Large intestine (tissue), 3 donors: Measurements from ENCODE around the gene SMCO1. TPM values are rescaled to one million over a fixed set of nuclear protein-coding genes. Genes with fewer than 3 reads are reported as not detected.
"Not testable (repeated sequence)": the region's sequence is repeated elsewhere in the genome, so short reads cannot be mapped to it uniquely, and the experiment has no call there.

Experiments
- DNase-seq, 2 donors: peaks; one replicate each; pipeline versions ENCODE4 v3.0.0 to v3.0.0-alpha.2; 2013
- H3K27ac ChIP-seq: one replicate; pipeline ENCODE4 v1.5.1; 2013; ENCODE audit warnings: low read length
- H3K27me3 ChIP-seq: 2 replicates; pipeline ENCODE4 v1.6.1; 2013; ENCODE audit warnings: low read length; ENCODE audit not compliant: control insufficient read depth, insufficient read depth
- H3K36me3 ChIP-seq: 2 replicates; pipeline ENCODE4 v1.6.1; 2013; ENCODE audit warnings: low read length; ENCODE audit not compliant: control insufficient read depth, insufficient read depth
- H3K4me1 ChIP-seq: one replicate; pipeline ENCODE4 v1.6.1; 2013; ENCODE audit warnings: low read length; ENCODE audit not compliant: control insufficient read depth, insufficient read depth
- H3K4me3 ChIP-seq: one replicate; pipeline ENCODE4 v1.5.1; 2013; ENCODE audit warnings: low read length
- H3K9me3 ChIP-seq: one replicate; pipeline ENCODE4 v1.6.1; 2013; ENCODE audit warnings: mild to moderate bottlenecking, low read depth, low read length, moderate library complexity; ENCODE audit not compliant: control insufficient read depth
- WGBS: methylation state at CpG from one replicate; pipeline ENCODE4 v1.1.5; 2013; ENCODE audit warnings: low lambda C conversion rate; ENCODE audit not compliant: insufficient coverage; 5-methylcytosine and 5-hydroxymethylcytosine counted together
- polyA plus RNA-seq: library from polyadenylated mRNA; unstranded; fragments of 120-200 nt; gene quantifications from one replicate; pipeline ENCODE4 v1.2.1, GENCODE V29; 2013

Gene SMCO1
- polyA plus RNA-seq, 1 donor: not detected

GRCh38 chr3:196549312-196549711 is 34.2 kb upstream of the SMCO1 start:
- H3K36me3 ChIP-seq, H3K9me3 ChIP-seq, H3K27me3 ChIP-seq, DNase-seq, H3K4me3 ChIP-seq, H3K4me1 ChIP-seq, H3K27ac ChIP-seq: not testable (repeated sequence)
- WGBS: no CpG with 5 or more reads among the region's 1 CpG

- no peaks in the 10 kb centered on the region for H3K36me3 ChIP-seq
- peaks cover 3% of the 10 kb centered on the region for H3K9me3 ChIP-seq
- no peaks in the 10 kb centered on the region for H3K27me3 ChIP-seq
- WGBS: no CpG with 5 or more reads among the region's 2 CpGs
- no peak overlapping the region for H3K4me3 ChIP-seq
- no peak for DNase-seq
- no peaks in the 10 kb centered on the region for H3K4me1 ChIP-seq
- no peak overlapping the region for H3K27ac ChIP-seq
Measured at GRCh38 chr3:196547067-196547466, 31.9 kb upstream of the SMCO1 start.

- Histone ChIP-seq H3K4me1 (no peaks in the 10 kb centered on the region), H3K9me3 (peaks cover 3% of the 10 kb centered on the region), H3K4me3 (no peak overlapping the region), H3K27me3 (no peaks in the 10 kb centered on the region), H3K36me3 (no peaks in the 10 kb centered on the region), H3K27ac (no peak overlapping the region)
- WGBS: no CpG with 5 or more reads among the region's 5 CpGs
- DNase-seq: no peak
Measured at GRCh38 chr3:196546537-196546936, 31.4 kb upstream of the SMCO1 start.

GRCh38 chr3:196544491-196544992 is 29.4 kb upstream of the SMCO1 start:
- no CpG with 5 or more reads among the region's 2 CpGs for WGBS
- no peak for DNase-seq
- Histone ChIP-seq H3K9me3 (peaks cover 3% of the 10 kb centered on the region), H3K36me3 (no peaks in the 10 kb centered on the region), H3K27me3 (no peaks in the 10 kb centered on the region), H3K4me3 (no peak overlapping the region), H3K27ac (no peak overlapping the region), H3K4me1 (no peaks in the 10 kb centered on the region)

- no peaks in the 10 kb centered on the region for H3K36me3 ChIP-seq
- H3K4me3 ChIP-seq: no peak overlapping the region
- no peaks in the 10 kb centered on the region for H3K4me1 ChIP-seq
- no peak for DNase-seq
- peaks cover 3% of the 10 kb centered on the region for H3K9me3 ChIP-seq
- WGBS: 90% methylated on average over 1 of the region's 6 CpGs
- no peak overlapping the region for H3K27ac ChIP-seq
- H3K27me3 ChIP-seq: no peaks in the 10 kb centered on the region
Measured at GRCh38 chr3:196541684-196542445, 26.7 kb upstream of the SMCO1 start.

- Histone ChIP-seq H3K4me3 (no peak overlapping the region), H3K9me3 (no peaks in the 10 kb centered on the region), H3K27me3 (peaks cover 4% of the 10 kb centered on the region), H3K27ac (no peak overlapping the region), H3K36me3 (no peaks in the 10 kb centered on the region), H3K4me1 (no peaks in the 10 kb centered on the region)
- no peak for DNase-seq
- WGBS: no CpG with 5 or more reads among the region's 18 CpGs
Measured at GRCh38 chr3:196537319-196537984, 22.3 kb upstream of the SMCO1 start.

GRCh38 chr3:196533260-196533681 is 18.1 kb upstream of the SMCO1 start:
- no peak for DNase-seq
- Histone ChIP-seq H3K4me1 (no peaks in the 10 kb centered on the region), H3K4me3 (no peak overlapping the region), H3K36me3 (no peaks in the 10 kb centered on the region), H3K27ac (no peak overlapping the region), H3K27me3 (peaks cover 4% of the 10 kb centered on the region), H3K9me3 (no peaks in the 10 kb centered on the region)
- no CpG with 5 or more reads among the region's 14 CpGs for WGBS

GRCh38 chr3:196531418-196531817 is 16.3 kb upstream of the SMCO1 start:
- Histone ChIP-seq H3K4me1 (no peaks in the 10 kb centered on the region), H3K4me3 (no peak overlapping the region), H3K27me3 (peaks cover 4% of the 10 kb centered on the region), H3K27ac (no peak overlapping the region), H3K9me3 (no peaks in the 10 kb centered on the region), H3K36me3 (no peaks in the 10 kb centered on the region)
- no peak for DNase-seq
- WGBS: 100% methylated on average over 1 of the region's 4 CpGs

GRCh38 chr3:196528639-196529233 is 13.6 kb upstream of the SMCO1 start:
- Histone ChIP-seq H3K36me3 (no peaks in the 10 kb centered on the region), H3K4me3 (peak overlapping the region; percentile 46), H3K4me1 (no peaks in the 10 kb centered on the region), H3K27me3 (peaks cover 4% of the 10 kb centered on the region), H3K27ac (no peak overlapping the region), H3K9me3 (no peaks in the 10 kb centered on the region)
- peak; percentile 59 to 76 for DNase-seq
- no CpG with 5 or more reads among the region's 52 CpGs for WGBS

- DNase-seq: no peak
- no peaks in the 10 kb centered on the region for H3K4me1 ChIP-seq
- no peak overlapping the region for H3K4me3 ChIP-seq
- H3K9me3 ChIP-seq: peaks cover 2% of the 10 kb centered on the region
- WGBS: no CpG with 5 or more reads among the region's 4 CpGs
- no peak overlapping the region for H3K27ac ChIP-seq
- H3K36me3 ChIP-seq: no peaks in the 10 kb centered on the region
- no peaks in the 10 kb centered on the region for H3K27me3 ChIP-seq
Measured at GRCh38 chr3:196525141-196525540, 10.0 kb upstream of the SMCO1 start.
